ENCODE measurements around the gene TGFB2.

TGFB2 gene

DNA sequence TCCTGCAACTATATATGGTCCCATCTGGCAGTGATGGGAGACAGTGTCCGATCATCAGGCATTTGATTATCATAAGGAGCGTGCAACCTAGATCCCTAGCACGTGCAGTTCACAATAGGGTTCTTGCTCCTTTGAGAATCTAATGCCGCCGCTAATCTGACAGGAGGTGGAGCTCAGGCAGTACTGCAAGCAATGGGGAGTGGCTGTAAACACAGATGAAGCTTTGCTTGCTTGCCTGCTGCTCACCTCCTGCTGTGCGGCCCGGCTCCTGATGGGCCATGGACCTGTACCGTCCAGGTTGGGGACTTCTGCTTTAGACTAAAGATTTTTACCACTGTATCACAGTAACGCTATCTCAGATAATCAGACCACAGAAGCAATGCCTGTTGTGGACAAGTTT lies 63.8 kb downstream of the TGFB2 start:
- POLR2A ChIA-PET (ENCODE audit: low non-redundant PET), result no interaction called here
- CTCF ChIA-PET, result interaction anchor here (0.6 kb wide), 1 partner anchor 862 kb away, joined by 4 read pairs; no protein-coding TSS in a partner anchor
- DNase-seq (ENCODE audit: low spot score), result no peak
- no peak for TF ChIP-seq CTCF (conservative IDR thresholded peaks at IDR 0.05; ENCODE audit: low read depth)
- H3K27ac ChIP-seq, result no peak overlapping the region

GRCh38 chr1:218409946-218410510 lies 64.9 kb downstream of the TGFB2 start:
- no peak overlapping the region for H3K27ac ChIP-seq
- POLR2A ChIA-PET (ENCODE audit: low non-redundant PET), result no interaction called here

DNA sequence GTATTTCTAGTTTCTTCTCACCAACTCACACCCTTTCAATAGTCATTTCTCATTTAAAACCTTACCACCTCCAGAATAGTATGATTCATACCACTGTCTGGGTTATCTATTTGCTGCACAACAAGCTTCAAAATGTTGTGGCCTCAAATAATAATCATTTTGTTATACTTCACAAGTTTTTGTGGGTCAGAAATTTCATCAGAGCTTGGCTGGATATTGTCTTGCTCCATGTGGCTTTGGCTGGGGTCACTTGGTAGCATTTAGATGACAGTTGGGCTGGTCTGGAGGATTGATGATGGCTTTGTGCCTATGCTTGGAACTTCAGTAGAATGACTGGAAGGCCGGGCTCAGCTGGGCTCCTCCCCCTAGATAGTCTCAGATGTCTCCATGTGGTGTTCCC lies 66.0 kb downstream of the TGFB2 start:
- CTCF ChIA-PET, result no interaction called here
- POLR2A ChIA-PET (ENCODE audit: low non-redundant PET), result no interaction called here
- DNase-seq (ENCODE audit: low spot score), result no peak
- no peak for TF ChIP-seq CTCF (conservative IDR thresholded peaks at IDR 0.05; ENCODE audit: low read depth)
- H3K27ac ChIP-seq, result no peak overlapping the region

More at GRCh38 chr1:218409946-218410510, 64.9 kb downstream of the TGFB2 start:
- CTCF ChIA-PET, result no interaction called here
- DNase-seq (ENCODE audit: low spot score), result peak; percentile 49
- TF ChIP-seq CTCF (conservative IDR thresholded peaks at IDR 0.05; ENCODE audit: low read depth), result no peak

DNA sequence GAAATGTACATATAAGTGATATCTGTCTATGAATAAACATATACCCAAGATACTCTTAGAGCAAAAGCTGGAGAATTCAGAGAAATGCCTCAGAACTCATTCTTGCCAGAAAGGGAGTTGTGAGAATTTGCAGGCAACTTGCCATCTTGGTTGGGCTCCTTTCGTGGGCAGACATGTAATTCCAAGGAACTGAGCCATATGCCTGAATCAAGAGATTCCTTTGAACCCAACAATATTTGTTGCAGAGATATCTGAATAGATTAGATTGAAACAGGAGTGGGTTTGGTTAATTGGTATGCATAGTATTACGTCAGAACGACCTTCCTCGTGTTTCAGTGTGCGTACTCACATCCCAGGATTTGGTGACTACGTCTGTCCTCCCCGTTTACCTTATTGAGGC lies 67.0 kb downstream of the TGFB2 start:
- TF ChIP-seq CTCF (conservative IDR thresholded peaks at IDR 0.05; ENCODE audit: low read depth), result no peak
- H3K27ac ChIP-seq, result no peak overlapping the region
- CTCF ChIA-PET, result interaction anchor here (0.6 kb wide), 1 partner anchor 489 kb away, joined by 3 read pairs; no protein-coding TSS in a partner anchor
- POLR2A ChIA-PET (ENCODE audit: low non-redundant PET), result no interaction called here
- no peak for DNase-seq (ENCODE audit: low spot score)

GRCh38 chr1:218413179-218413578 lies 68.0 kb downstream of the TGFB2 start:
- ChIA-PET POLR2A (ENCODE audit: low non-redundant PET) (no interaction called here), CTCF (no interaction called here)
- no peak for DNase-seq (ENCODE audit: low spot score)
- no peak for TF ChIP-seq CTCF (conservative IDR thresholded peaks at IDR 0.05; ENCODE audit: low read depth)
- H3K27ac ChIP-seq, result no peak overlapping the region

DNA sequence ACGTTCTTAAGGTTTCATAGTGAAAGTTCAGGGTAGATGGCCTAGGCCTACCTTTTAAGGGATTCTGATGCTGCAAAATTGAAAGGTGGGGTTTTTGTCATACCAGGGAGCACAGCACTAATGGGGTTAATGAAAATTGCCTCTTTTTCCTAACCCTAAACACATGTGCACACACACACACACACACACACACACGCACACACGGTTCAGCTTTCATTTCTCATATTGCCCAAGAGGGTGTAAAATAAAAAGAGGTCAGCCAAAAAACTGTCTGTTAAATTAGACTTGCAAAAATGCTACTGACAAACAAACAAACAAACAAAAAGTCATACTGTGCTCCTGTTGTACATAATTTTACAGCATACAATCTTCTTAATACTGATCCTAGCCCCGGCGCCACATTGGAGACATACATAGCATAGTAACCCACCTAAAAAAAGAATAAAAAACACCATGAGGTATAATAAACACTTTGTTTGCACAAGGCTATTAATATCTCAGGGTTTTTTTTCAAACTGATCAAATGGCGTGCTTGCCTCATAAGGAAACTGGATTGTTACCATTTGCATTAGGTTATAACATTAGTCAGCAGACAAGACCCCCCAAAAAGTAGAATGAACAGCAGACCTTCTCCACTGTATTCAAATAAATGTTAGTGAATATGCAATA lies 69.1 kb downstream of the TGFB2 start:
- no peak overlapping the region for H3K27ac ChIP-seq
- TF ChIP-seq CTCF (conservative IDR thresholded peaks at IDR 0.05; ENCODE audit: low read depth), result no peak
- ChIA-PET CTCF (no interaction called here), POLR2A (ENCODE audit: low non-redundant PET) (no interaction called here)
- no peak for DNase-seq (ENCODE audit: low spot score)
